ENCODE results near the gene ZBTB7B. TPM values are rescaled to one million over a fixed set of nuclear protein-coding genes. Genes with fewer than 3 reads are reported as not detected.

The ZBTB7B gene
- total RNA-seq, 1 experiment from 2014 or later: 38.3 TPM

GRCh38 chr1:155057788-155058211, 55.2 kb downstream of the ZBTB7B start:
- H3K4ac ChIP-seq (ENCODE audit: low read depth, low read length): no peak overlapping the region
- no peaks in the 10 kb centered on the region for H3K9me3 ChIP-seq (ENCODE audit: control insufficient read depth, low read depth, low read length)
- no peak overlapping the region for H3K9ac ChIP-seq (ENCODE audit: extremely low read depth, insufficient read length, low read length)
- no peak overlapping the region for H3K14ac ChIP-seq (ENCODE audit: insufficient read depth, low read length)
- no peak overlapping the region for H3K27ac ChIP-seq (ENCODE audit: insufficient read length, low read depth, low read length)
- no peak overlapping the region for H2AK5ac ChIP-seq (ENCODE audit: insufficient read length, low read length)
- H3K23ac ChIP-seq (ENCODE audit: insufficient read length, low read depth, low read length): no peak overlapping the region
- no peak for DNase-seq
- no peak overlapping the region for H3K56ac ChIP-seq (ENCODE audit: insufficient read length, low read depth, low read length)
- no peak overlapping the region for H2BK20ac ChIP-seq (ENCODE audit: low read depth, low read length, poor library complexity, severe bottlenecking)
- H4K8ac ChIP-seq (replicated peaks; ENCODE audit: insufficient read length, low read depth, low read length): no peak overlapping the region
- no CpG with 5 or more reads among the region's 13 CpGs for WGBS (ENCODE audit: extremely low coverage, insufficient read length, low lambda C conversion rate)
- no peak overlapping the region for H2BK120ac ChIP-seq (ENCODE audit: low read depth, low read length, poor library complexity, severe bottlenecking)
- no peak overlapping the region for H4K91ac ChIP-seq (ENCODE audit: insufficient read length, low read depth, low read length)
- H3K27me3 ChIP-seq (ENCODE audit: insufficient read depth, low read length): 0 out of 2 replicates have a peak, but pooled peaks cover under 1% of the 10 kb centered on the region
- H3K4me2 ChIP-seq (ENCODE audit: insufficient read depth, insufficient read length, low read length): no peak overlapping the region
- Mint-ChIP-seq H3K27me3 (ENCODE audit: low read depth) (peaks cover 4% of the 10 kb centered on the region), H3K9me3 (no peaks in the 10 kb centered on the region), H3K27ac (no peak overlapping the region), H3K4me3 (no peak overlapping the region), H3K4me1 (peaks cover 2 to 11% of the 10 kb centered on the region in 2 experiments), H3K36me3 (ENCODE audit: insufficient read depth in 1 of 3, low read depth in 3 of 3) (peaks cover 10 to 18% (median 18%) of the 10 kb centered on the region in 3 experiments; a peak in 6 of 7 replicates)
- no peak overlapping the region for H2BK5ac ChIP-seq (ENCODE audit: insufficient read length, low read length)
- no peaks in the 10 kb centered on the region for H3K79me1 ChIP-seq (ENCODE audit: insufficient read depth, low read depth, low read length, poor library complexity, severe bottlenecking)
- TF ChIP-seq CTCF (conservative IDR thresholded peaks at IDR 0.05): peak; percentile 37
- no peak overlapping the region for H3K18ac ChIP-seq (ENCODE audit: insufficient read length, low read depth, low read length)
- H4K5ac ChIP-seq (ENCODE audit: insufficient read length, low read depth, low read length): no peak overlapping the region
- H2AFZ ChIP-seq (ENCODE audit: low read length): no peak overlapping the region
- H3K4me1 ChIP-seq (ENCODE audit: insufficient read depth, low read length): no peaks in the 10 kb centered on the region
- no peak overlapping the region for H3T11ph ChIP-seq (ENCODE audit: low read length)
- H4K20me1 ChIP-seq (ENCODE audit: control insufficient read depth, insufficient read depth, insufficient read length): no peaks in the 10 kb centered on the region
- no peak overlapping the region for H2BK15ac ChIP-seq (ENCODE audit: low read depth, low read length)
- H2BK12ac ChIP-seq (ENCODE audit: insufficient read length, low read depth, low read length): no peak overlapping the region
- no peaks in the 10 kb centered on the region for H3K79me2 ChIP-seq (ENCODE audit: insufficient read depth, low read length)
- H3K23me2 ChIP-seq (ENCODE audit: insufficient read length, low read depth, low read length, poor library complexity, severe bottlenecking): peaks cover 11% of the 10 kb centered on the region
